GM23338 (cell line): Measurements from ENCODE around the gene CLHC1.

ENCODE experiments used
- CTCF ChIP-seq, 2 experiments: fragments of 200-600 bp in 1 of 2; sonication (generic) in 1 of 2; conservative IDR thresholded peaks; 2 replicates each; pipeline versions ENCODE4 v1.5.1 to v1.6.1; 2016 to 2017; ENCODE audit warnings: antibody characterized with exemption in 2 of 2, low read depth in 2 of 2, mild to moderate bottlenecking in 2 of 2, moderate library complexity in 1 of 2
- POLR2AphosphoS5 ChIP-seq: IDR thresholded peaks from 2 replicates; pipeline ENCODE4 v1.6.1; 2016; ENCODE audit warnings: antibody characterized with exemption, low read depth
- ZNF331 ChIP-seq: fragments of 250-450 bp; sonication (Bioruptor Pico); IDR thresholded peaks from 2 replicates; pipeline ENCODE4 v1.5.0; 2020; ENCODE audit warnings: low read depth, mild to moderate bottlenecking, moderate library complexity
- TF ChIP-seq, protein P1 (sequence below): IDR thresholded peaks from one replicate; pipeline ENCODE4 v1.6.1; 2018; ENCODE audit warnings: antibody characterized with exemption; ENCODE audit not compliant: unreplicated experiment

GRCh38 chr2:55236992-55237543, 5.0 kb upstream of the CLHC1 start:
- TF ChIP-seq CTCF (conservative IDR thresholded peaks at IDR 0.05; ENCODE audit: low read depth in 2 of 2), result no peak
- TF ChIP-seq ZNF331 (CRISPR knock-in tag), result no peak
- no peak for TF ChIP-seq POLR2AphosphoS5
- TF ChIP-seq, protein P1, sequence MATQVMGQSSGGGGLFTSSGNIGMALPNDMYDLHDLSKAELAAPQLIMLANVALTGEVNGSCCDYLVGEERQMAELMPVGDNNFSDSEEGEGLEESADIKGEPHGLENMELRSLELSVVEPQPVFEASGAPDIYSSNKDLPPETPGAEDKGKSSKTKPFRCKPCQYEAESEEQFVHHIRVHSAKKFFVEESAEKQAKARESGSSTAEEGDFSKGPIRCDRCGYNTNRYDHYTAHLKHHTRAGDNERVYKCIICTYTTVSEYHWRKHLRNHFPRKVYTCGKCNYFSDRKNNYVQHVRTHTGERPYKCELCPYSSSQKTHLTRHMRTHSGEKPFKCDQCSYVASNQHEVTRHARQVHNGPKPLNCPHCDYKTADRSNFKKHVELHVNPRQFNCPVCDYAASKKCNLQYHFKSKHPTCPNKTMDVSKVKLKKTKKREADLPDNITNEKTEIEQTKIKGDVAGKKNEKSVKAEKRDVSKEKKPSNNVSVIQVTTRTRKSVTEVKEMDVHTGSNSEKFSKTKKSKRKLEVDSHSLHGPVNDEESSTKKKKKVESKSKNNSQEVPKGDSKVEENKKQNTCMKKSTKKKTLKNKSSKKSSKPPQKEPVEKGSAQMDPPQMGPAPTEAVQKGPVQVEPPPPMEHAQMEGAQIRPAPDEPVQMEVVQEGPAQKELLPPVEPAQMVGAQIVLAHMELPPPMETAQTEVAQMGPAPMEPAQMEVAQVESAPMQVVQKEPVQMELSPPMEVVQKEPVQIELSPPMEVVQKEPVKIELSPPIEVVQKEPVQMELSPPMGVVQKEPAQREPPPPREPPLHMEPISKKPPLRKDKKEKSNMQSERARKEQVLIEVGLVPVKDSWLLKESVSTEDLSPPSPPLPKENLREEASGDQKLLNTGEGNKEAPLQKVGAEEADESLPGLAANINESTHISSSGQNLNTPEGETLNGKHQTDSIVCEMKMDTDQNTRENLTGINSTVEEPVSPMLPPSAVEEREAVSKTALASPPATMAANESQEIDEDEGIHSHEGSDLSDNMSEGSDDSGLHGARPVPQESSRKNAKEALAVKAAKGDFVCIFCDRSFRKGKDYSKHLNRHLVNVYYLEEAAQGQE, result no peak
